Putamen (tissue), 1 donor: ENCODE measurements around the gene SEZ6.

Source experiments
- DNase-seq: peaks from one replicate; pipeline ENCODE4 v3.0.0-alpha.2; 2016; ENCODE audit warnings: low spot score

The SEZ6 gene

DNA sequence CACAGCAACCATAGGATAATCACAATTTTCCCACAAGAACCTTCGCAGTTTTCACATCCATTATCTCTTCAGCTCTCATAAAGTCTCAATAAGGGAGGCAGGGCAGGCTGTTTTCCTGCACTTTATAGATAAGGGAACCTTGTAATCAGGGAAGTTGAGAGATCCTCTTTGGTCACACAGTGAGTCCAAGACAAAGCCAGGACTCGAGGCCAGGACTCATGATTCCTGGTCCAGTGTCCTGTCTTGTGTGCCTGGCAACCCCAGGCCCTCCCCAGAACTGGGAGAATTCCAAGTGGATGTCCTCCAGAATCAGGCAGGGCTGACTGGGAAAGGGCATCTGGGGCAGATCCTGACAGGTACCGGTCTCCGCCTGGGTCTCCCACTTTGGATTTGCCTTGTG is 31.4 kb downstream of the SEZ6 start:
- no peak for DNase-seq

DNA sequence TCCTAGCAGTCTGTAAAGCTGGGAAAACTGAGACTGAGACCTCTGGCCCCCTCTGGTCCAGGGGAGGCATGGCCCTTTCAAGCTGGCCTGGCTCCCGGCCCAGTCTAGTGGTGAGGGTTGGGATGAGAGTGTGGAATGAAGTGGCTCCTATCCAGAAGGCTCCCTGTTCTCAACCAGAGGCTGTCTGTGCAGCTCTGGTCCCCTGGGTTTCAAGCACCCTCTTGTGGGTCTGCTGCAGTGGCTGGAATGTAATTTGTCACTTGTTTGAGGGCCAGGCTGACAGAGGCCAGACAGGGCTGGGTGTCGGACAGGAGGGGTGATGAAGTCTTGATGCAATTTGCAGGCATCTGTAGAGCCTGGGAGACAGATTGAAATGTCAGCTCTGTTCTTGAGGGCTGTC is 32.4 kb downstream of the SEZ6 start:
- no peak for DNase-seq

DNA sequence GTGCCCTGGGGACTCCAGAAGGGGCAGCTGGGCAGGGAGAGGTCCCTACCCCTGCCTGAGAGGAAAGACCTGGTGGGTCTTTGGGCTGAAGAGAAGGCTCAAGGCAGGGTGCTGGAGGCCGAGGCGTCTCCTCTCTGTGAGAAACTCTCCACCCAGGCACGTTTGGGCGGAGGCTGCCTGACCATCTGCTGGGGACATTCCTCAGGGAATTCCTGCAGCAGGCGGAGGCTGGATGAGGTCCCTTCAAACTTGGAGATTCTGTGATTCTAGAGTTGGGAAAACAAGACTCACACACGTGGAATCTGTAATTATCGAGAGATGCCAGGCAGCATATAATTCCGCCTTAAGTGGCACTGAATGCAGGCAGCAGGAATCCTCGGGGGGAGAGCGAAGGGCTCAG is 33.4 kb downstream of the SEZ6 start:
- no peak for DNase-seq

DNA sequence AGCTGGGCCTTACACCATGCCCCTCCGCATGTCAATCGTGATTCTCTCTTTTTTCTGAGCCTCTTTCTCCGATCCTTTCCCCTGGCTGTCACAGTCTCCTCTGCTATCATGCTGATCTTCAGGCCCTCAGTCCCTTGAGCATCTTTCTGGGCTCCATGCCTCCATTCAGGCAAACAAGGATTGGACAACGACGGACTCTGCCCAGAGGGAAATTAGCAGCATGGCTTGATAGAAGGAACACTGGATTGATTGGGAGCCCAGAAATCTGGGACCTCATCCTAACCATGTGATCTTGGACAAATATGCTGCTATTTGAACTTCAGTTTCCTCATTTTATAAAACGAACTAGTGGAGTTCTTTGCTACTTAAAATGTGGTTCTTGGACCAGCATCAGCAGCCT is 35.0 kb downstream of the SEZ6 start:
- peak; percentile 68 for DNase-seq

DNA sequence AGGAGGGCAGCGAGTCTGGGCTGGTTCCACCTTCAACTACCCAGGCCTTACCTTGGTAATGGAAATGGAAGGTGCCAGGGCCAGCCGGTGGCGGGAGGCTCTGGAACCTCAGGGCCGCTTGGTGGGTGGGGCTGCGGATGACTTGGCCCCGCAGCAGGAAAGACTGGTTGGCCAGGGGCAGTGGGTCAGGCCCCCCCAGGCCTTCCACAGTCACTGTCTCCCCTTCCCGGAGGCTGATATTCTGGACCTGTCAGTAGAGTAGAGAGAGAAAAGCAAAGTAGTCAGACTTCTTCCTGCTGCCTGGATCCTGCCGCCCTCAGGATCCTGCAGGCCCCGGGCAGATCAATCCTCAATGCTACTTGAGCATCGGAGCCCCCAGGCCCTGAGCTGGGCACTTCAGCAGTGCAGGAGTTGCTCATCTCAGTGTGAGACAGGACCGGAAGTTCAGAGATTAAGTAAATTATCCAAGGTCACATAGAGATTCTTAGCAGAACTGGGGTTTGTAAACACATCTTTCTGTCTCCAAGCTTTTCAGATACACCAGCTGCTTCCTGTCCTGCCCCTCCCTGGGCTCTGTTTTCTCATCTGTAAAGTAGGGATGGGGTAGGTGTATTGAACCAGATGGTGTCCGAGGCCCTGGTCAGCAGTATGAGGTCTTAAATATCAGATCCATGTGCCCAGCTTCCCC is 36.0 kb downstream of the SEZ6 start:
- no peak for DNase-seq

DNA sequence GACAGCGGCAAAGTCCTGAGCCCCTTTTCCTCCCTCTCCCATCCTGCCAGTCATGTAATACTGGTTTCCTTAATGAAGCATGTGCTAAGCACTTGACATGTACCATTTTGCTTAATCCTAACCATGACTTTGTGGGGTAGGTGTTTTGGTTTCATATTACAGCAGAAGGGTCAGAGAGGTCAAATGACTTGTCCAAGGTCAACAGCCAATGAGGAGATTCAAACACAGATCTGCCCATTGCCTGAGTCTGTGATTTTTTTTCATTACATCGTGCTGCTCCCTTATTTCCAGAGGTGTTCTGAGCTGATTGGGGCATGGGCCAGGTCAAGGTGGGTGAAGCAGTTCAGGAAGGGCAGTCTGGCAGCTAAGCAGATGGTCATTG is 36.9 kb downstream of the SEZ6 start:
- no peak for DNase-seq

DNA sequence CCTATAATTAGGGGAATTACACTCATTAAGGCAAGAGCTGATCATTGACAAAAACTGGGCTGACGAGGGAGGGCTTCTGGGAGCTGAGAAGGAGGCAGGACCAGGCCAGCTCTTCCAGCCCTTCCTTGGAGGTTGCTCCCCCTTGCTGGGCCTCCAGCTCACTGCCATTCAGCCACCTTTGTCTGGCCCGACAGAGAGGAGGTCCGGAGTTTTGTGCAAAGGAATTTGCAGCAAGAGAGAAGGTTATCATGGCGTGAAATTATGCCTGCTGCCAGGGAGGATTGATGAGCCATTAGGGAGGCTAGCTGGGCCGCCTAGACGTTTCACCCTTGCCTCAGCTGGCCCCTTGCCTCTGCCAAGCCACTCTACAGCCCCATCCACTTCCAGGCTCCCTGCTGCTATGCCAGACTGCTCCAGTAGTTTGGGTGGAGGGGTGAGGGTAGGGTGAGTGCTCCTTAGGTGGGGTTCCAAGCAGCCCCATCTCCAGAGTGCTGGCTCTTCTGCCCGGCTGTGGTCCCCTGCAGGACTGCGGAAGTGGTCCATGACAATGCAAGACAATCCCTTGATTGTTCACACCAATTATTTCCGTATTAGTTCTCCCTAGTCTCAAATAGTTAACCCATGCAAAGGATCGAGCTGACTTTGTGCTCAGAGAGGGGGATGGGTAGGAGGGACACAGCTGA is 37.5 kb downstream of the SEZ6 start:
- DNase-seq = no peak

DNA sequence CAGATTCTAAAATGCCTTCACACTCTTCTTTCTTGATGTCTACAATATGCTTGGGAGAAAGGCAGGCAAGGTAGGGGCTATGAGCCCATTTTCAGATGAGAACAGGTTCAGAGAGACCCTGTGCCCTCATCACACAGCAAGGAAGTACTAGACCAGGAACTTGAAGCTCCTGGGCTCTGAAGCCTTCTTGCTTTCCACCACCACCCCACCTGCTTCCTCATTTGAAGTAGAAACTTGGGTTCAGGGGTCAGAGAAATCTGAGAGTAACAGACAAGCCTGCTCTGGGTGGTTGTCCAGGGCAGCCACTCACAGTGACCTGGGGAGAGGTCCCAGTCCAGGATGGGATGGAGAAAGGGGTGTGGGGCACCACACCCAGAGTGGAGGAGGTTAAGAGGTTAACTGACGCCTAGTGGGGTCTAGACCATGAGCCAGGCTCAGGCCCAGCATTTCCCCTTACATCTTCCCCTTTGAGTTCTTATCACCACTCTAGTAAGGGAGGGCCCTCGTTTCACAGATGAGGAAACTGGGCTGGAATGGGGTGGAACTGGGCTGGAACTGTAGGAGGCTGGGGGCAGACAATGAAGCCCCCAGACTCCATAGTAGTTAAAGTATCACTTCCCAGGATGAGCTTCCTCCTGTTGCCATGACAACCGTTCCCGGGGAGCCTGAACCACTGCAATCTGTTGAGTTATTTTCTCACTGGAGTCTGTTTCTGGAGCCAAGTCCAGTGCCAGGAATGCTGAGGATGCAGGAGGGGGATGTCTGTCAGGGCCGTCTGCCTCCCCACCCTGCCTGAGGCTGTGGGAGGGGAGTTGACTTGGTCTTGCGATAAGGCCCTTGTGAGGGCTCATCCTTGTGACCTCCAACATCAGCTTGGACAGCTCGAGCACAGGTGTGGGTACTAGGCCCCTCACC is 38.4 kb downstream of the SEZ6 start:
- no peak for DNase-seq

DNA sequence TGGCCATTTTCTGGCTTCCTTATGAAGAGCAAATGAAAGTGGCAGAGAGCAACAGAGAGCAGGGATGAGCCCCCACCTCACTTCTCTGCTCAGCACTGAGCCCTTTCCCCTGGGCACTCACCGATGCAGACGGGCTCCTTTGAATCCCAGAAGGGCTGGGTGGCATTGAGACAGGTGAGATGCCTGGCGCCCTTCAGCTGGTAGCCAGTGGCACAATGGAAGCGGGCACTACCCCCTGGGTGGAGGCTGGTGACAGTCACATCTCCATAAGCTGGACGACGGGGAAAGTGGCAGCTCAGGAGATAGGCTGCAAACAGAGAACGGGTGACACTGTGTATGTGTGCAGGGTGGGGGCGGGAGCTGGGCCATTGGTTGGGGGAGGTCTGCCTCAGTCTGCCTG is 42.0 kb downstream of the SEZ6 start:
- no peak for DNase-seq

DNA sequence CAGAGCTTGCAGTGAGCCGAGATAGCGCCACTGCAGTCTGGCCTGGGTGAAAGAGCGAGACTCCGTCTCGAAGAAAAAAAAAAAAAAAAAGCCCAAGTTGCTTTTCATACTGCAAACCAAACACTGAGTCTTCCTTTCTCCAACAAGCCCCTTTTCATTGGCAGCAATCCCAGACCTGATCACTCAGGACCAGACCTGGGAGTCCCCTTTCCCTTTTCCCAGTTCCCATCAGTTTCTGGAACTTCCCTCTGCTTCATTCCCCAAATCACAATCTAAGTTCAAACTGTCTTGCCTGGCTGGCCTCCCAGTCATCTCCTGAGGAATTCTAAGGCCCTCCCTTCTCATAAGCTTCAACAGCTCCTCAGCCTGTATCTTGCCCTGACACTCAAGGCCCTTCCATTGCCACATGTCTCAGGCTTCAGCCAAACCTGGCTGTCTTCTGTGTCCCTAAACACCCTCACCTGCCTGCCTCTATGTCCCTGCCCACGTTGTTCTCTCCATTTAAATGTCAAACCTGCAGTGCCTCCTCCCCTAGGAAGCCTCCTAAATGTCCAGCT is 42.7 kb downstream of the SEZ6 start:
- no peak for DNase-seq

DNA sequence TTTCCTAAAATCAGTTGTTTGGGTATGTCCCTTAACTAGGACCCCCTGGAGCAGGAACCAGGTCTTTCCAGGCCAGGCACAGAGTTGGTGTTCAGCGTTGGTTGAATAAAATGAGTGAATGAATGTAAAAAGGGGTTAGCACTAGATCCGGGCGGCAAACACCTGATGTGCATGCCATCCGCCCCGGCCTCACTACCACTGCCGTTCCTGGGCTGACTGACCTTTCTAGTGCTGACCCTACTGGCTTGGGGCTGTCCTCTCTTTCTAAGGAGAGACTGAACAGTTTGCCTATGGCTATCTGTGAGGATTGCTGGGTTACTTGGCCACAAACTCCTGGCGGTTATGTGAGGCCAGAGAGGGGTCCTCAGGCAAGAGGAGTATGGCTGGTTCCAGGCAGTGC is 44.4 kb downstream of the SEZ6 start:
- DNase-seq = no peak

DNA sequence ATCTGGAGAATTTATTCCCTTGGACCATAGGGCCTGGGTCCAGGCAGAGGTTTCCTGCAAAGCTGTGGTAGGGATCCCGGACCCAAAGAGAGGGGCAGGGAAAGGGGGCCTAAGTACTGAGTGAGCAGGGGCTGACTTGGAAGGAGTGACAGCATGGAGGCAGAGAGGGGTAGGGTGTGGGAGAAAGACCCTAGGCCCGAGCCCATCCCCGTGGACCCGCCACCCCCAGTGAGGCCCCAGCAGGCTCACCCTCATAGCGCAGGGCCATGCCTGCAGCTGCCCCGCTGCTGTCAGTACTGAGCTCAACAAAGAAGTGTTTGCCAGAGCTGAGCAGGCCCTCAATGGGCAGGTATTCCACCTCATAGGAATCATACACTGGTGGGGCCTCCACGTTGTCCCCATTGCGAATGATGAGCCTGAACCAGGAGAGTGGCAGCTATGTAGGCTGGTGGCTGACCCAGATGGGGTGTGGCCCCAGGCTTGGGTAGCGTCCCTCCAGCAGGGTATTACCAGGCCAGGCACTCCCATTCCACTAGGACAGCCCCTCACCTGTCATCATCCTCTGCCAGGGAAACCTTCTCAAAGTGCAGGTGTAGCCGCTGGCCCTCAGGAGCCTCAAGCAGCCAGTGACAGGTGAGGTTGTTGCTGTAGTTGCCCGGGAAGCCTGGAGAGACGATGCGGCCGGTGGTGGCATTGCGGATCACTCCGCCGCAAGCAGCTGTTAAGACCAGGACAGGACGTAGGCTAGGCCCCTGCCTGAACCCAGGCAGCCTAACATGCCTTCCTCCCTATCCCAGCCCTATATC is 45.4 kb downstream of the SEZ6 start:
- DNase-seq = no peak

DNA sequence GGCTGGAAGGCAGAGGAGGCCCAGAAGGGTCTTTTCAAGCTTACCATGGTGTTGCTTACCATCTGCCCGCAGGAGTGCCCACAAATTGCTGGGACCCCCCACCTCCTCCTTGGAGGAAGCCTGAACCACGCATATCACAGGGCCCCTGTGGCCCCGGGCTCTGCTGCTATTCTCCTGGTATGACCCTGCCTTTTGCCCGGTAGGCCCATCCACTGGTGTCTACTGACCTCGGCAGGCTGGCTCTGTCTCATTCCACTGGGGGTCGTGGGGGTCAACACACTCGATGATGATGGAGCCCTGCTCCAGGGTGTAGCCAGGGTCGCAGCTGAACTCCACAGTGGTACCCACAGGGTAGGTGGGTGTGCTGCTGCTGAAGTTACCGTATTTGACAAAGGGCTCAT is 46.4 kb downstream of the SEZ6 start:
- no peak for DNase-seq

DNA sequence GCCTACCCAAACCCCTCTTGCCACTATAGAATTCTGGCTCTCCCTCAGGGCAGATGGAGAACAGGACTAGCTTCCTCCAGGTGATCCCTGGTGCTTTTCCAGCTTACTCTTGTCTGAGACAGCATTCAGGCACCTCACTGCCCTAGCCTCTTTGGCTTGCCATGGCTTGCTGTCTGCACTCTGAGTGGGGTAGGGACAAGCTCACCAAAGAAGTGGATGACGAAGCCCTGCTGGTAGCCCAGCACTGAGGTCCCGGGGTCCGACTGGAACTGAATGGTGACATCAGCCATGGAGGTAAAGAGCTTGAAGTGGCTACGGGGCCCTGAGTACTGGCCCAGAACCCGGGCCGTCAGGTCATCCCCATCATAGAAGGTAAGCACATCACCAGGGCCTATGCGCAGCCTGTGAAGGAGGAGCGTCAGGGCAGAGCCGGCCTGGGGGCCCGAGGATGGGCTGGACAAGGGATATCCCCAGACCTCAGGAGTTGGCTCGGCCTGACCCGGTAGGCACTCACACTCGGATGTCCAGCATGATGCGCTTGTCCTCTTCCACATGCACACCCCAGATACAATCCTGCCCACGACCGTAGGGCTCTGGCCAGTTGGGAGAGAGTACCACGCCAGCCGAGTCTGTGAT is 46.9 kb downstream of the SEZ6 start:
- DNase-seq = no peak

DNA sequence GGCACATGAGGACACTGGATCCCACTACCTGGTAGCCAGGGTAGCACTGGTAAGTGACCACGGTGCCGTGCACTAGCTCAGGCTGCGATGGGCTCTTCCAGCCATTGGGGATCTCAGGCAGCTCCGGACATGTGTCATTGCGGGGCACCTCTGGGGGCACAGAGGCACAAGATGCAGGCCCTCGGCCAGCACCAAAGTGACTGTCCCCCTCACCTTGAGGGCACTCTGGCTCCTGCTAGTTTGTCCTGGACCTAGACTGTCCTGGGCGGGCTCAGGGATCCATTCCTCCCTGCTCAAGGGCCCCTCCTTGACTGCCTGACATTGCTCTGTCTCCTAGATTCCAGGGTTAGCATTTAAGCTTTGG is 47.9 kb downstream of the SEZ6 start:
- no peak for DNase-seq

DNA sequence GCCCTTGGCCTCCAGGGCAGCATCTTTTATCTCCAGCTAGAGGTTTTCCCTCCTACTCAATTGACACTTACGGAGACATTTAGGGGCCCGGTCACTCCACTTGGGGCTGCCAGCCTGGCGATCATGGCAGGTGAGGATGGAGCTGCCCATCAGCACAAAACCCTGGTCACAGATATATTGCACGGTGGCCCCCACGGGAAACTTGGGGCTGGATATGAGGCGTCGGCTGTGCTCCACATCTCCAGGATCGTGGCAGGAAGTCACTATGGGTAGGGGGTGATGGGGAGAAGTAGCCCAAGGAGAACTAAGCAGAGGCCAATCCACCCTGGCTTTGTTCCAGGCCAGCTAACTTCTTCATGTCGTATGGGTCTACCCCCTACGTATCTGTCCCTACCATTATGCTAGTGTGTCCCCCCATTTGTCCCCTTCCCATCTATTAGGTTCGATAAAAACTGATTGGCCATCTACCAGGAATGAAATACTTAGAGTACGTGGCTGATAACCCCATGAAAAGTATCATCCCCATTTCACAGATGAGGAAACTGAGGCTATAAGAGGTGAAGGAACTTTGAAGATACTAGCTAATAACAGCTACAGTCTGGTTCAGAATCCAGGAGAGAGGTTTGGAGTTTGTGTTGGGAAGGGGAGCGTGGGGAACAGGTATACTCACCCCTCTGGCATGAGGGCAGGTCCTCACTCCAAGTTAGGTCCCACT is 48.4 kb downstream of the SEZ6 start:
- no peak for DNase-seq

DNA sequence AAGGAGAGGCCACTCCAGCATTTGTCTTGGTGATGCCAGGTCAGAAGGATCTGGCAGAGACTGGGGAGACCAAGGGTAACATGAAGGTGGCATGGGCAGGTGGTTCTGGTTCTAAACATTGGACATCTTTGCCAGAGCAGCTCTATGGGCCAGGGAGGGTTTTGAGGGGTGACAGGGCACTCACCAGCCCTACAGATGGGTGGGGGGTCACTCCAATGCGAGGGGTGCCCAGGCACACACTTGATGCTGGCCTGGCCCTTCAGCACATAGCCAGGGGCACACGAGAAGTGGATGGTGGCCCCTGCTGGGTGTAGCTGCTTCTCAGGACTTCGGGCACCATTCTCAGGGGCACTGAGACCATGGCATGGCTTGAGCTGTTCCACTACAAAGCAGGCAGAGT is 49.0 kb downstream of the SEZ6 start:
- DNase-seq = no peak

DNA sequence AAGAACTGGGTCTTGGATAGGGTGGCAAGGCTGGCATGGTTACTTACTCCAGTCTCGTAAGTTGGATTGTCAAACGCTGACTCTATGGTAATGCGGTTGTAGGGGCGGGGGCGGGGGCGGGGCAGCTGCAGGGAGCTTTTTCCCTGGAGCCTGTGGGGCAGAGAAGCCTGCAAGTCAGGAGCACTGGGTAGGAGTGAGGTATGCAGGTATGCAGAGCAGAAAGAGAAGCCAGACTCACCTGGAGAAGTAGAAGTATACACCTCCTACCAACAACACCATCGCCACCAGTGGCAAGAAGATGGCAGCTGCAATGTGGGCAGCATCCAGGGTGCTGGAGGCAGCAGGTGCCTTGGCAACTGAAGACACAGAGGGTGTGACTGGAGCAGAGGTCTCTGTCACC is 49.7 kb downstream of the SEZ6 start:
- DNase-seq = peak; percentile 49

DNA sequence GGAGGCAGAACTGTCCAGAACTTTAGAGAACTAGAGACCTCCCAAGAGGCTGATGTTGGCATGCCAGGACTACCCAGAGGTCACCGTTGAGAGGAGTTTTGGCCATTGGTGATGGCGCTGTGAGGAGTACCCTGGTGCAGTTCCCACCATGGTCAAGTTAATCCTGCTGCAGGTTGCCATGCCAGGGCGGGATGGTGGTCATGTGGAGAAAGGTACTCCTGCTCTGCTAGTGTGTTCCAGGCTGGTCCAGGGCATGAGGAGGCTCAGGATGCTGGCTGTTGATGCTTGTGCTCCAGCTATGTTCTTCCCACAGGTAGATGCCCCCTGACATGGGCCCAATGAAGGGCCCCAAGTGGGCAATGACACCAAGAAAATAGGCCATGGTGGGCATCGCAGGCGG is 50.4 kb downstream of the SEZ6 start:
- DNase-seq = no peak

DNA sequence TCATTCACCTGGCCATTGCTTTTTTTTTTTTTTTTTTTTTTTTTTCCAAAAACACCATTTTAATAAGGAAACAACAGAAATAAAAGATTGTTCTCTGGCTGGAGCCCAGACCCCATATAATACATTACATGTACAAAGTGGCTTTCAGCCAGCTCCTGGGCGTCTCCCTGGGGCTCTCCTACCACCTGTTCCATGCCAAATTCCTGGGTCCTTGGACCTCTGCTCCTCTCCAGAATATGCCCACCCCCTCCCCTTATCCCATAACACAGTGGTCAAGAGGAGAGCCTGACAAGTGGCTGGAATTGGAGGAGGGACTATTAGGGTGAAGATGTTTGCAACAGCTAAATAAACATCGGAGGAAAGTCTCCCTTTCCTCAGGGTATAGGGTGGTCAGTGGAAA is 50.9 kb downstream of the SEZ6 start:
- DNase-seq = no peak
